GM12864 (cell line): ENCODE data around the gene ARV1.
"Not testable (repeated sequence)": the region's sequence is repeated elsewhere in the genome, so short reads cannot be mapped to it uniquely, and the experiment has no call there.

Experiments used
- DNase-seq: peaks from one replicate; pipeline ENCODE4 v3.0.0-alpha.2; 2011; ENCODE audit warnings: low read depth
- H3K4me3 ChIP-seq: 2 replicates; pipeline ENCODE4 v1.5.1; 2011; ENCODE audit warnings: mild to moderate bottlenecking, low read depth, low read length, control low read depth
- CTCF ChIP-seq: IDR thresholded peaks from 2 replicates; pipeline ENCODE4 v1.5.1; 2011; ENCODE audit warnings: low read depth, mild to moderate bottlenecking, moderate library complexity, low read length, control low read depth, inconsistent platforms; ENCODE audit errors: missing control alignments

ARV1 gene

GRCh38 chr1:231023150-231023549 is 44.3 kb downstream of the ARV1 start:
- H3K4me3 ChIP-seq = no peak overlapping the region
- no peak for TF ChIP-seq CTCF
- no peak for DNase-seq

DNA sequence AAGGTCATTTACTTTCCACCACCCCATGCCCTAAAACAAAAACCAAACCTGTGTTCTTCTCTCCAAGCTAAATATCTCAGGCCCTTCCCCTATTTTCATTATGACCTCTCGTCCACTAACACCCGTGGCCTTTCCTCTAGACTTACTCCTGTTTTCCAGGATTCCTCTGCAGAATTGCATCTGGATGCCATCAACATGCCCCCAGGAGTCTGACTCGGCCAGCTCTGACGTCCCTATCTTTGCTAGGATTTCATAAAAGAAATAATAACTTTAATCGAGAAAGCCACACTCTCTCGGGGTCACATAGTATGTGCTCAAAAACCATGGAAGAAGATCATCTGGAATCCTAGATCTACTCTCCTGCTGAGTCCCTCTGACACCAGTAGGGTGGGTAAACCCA is 47.7 kb downstream of the ARV1 start:
- DNase-seq = no peak
- H3K4me3 ChIP-seq = no peak overlapping the region
- TF ChIP-seq CTCF = no peak

- no peak overlapping the region for H3K4me3 ChIP-seq
- no peak for DNase-seq
- no peak for TF ChIP-seq CTCF
These were observed 48.4 kb downstream of the ARV1 start for GRCh38 chr1:231027136-231027925.

DNA sequence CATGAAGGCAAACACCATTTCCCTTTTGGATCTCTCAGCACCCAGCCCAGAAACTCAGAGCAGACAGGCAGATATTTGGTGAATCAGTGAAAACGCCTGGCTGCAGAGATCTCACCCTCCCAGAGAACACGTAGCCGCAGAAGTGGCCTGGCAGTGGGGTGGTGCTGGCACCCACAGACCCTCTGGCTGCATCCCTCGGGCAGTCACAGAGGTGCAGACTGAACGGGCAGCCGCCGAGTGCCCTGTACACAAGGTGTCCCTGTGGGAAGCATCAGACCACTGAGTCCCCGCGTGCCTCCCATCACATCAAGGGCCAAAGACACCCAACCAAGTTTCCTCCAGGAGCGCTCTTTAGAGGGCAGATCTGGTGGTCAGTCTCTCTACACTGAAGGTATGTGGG is 49.1 kb downstream of the ARV1 start:
- no peak overlapping the region for H3K4me3 ChIP-seq
- TF ChIP-seq CTCF = no peak
- no peak for DNase-seq

- no peak for TF ChIP-seq CTCF
- no peak for DNase-seq
These were observed 49.8 kb downstream of the ARV1 start for GRCh38 chr1:231028682-231029081.

DNA sequence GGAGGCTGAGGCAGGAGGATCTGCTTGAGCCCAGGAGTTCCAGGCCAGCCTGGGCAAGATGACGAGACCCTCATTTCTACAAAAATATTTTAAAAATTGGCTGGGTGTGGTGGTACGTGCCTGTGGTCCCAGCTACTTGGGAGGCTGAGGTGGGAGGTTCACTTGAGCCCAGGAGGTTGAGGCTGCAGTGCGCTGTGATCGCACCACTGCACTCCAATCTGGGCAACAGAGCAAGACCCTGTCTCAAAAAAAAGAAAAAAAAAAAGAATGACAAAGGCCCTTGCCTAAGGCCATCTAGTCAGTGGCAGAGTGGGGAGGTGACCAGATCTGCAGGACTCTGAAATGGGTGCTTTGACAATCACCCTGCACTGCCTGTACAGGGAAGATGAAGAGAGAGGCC is 50.4 kb downstream of the ARV1 start:
- not testable (repeated sequence) for DNase-seq, H3K4me3 ChIP-seq

More at GRCh38 chr1:231028682-231029081, 49.8 kb downstream of the ARV1 start:
- no peak overlapping the region for H3K4me3 ChIP-seq

GRCh38 chr1:231029841-231030240 is 50.9 kb downstream of the ARV1 start:
- no peak for TF ChIP-seq CTCF
- H3K4me3 ChIP-seq = no peak overlapping the region
- DNase-seq = no peak
